GM12872 (cell line): Measurements from ENCODE around the gene OSBPL6.
A peak's percentile ranks its signal among the peaks of the same experiment; 100 is the strongest.

Source experiments
- CTCF ChIP-seq: IDR thresholded peaks from 3 replicates; pipeline ENCODE4 v1.5.1; 2011; ENCODE audit warnings: low read depth, mild to moderate bottlenecking, low read length, moderate library complexity; ENCODE audit not compliant: insufficient read depth

OSBPL6 gene

GRCh38 chr2:178413472-178414265 lies 219.4 kb downstream of the OSBPL6 start:
- no peak for TF ChIP-seq CTCF

- peak; percentile 93 for TF ChIP-seq CTCF
These were observed 220.2 kb downstream of the OSBPL6 start for GRCh38 chr2:178414266-178415247.

GRCh38 chr2:178415979-178416378 lies 221.7 kb downstream of the OSBPL6 start:
- no peak for TF ChIP-seq CTCF

- TF ChIP-seq CTCF, result no peak
These were observed 223.6 kb downstream of the OSBPL6 start for GRCh38 chr2:178417916-178418315.

- TF ChIP-seq CTCF, result no peak
These were observed 224.1 kb downstream of the OSBPL6 start for GRCh38 chr2:178418426-178418825.

GRCh38 chr2:178419123-178419522 lies 224.8 kb downstream of the OSBPL6 start:
- TF ChIP-seq CTCF, result peak; percentile 35; the same call in 2 of the 3 replicates

- no peak for TF ChIP-seq CTCF
These were observed 226.2 kb downstream of the OSBPL6 start for GRCh38 chr2:178420463-178420999.
